Suprapubic skin (tissue), 3 donors: ENCODE data around the gene KAZN.

ENCODE experiments used
- EP300 ChIP-seq: sonication (generic); formaldehyde crosslinking; IDR thresholded peaks from one replicate; pipeline ENCODE4 v1.6.1; 2017; ENCODE audit warnings: antibody characterized with exemption
- TF ChIP-seq, protein P1 (sequence below), 2 donors: fragments of 200-600 bp in 1 of 2; fragments of 450-650 bp in 1 of 2; sonication (generic) in 1 of 2; IDR thresholded peaks; one replicate each; pipeline ENCODE4 v1.5.1; 2016 to 2019; ENCODE audit warnings: antibody characterized with exemption in 2 of 2, mild to moderate bottlenecking in 1 of 2, moderate library complexity in 1 of 2

DNA sequence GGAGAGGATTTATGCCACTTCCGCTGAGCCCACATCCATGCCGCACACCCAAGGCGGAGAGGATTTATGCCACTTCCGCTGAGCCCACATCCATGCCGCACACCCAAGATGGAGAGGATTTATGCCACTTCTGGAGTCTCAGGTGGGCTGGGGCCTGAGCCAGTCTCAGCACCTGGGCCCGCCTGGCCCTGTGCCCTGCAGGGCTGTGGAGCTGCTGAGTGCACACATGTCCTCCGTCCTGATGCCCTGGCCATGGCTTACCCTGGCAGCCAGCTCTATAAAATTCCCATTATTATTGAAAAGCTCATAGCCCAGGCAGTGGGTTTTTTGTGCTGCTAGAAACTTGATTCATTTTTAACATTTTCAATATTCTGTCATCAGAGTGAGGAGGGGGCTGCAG is 465.3 kb downstream of the KAZN start:
- TF ChIP-seq, protein P1, sequence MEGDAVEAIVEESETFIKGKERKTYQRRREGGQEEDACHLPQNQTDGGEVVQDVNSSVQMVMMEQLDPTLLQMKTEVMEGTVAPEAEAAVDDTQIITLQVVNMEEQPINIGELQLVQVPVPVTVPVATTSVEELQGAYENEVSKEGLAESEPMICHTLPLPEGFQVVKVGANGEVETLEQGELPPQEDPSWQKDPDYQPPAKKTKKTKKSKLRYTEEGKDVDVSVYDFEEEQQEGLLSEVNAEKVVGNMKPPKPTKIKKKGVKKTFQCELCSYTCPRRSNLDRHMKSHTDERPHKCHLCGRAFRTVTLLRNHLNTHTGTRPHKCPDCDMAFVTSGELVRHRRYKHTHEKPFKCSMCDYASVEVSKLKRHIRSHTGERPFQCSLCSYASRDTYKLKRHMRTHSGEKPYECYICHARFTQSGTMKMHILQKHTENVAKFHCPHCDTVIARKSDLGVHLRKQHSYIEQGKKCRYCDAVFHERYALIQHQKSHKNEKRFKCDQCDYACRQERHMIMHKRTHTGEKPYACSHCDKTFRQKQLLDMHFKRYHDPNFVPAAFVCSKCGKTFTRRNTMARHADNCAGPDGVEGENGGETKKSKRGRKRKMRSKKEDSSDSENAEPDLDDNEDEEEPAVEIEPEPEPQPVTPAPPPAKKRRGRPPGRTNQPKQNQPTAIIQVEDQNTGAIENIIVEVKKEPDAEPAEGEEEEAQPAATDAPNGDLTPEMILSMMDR (IDR thresholded peaks at IDR 0.05) = no peak
- TF ChIP-seq EP300 = no peak
